GM19035 (cell line): Measurements from ENCODE around the gene OSCAR.

Experiments
- ATAC-seq: cut with Tn5 transposase; IDR thresholded peaks from one replicate; pipeline ENCODE4 v1.9.1; 2021; ENCODE audit not compliant: unreplicated experiment

The OSCAR gene

DNA sequence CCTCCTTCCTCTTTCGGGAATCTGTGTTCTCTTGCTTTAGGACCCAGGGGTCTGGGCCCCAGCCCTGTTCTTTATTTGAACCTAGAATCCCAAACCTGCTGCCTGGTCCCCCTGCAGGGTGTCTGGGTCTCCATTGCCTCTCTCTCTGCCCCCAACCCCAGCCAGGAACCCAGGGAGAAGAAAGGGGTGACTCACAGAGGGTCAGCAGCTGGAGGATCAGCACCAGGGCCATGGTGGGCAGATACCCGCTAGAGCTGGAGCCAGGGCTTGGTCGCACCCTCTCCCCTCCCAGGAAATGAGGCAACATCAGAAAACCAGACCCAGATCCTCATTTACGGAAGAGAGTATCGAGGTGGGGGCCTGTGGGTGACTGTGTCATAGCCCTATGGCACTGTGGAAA lies at the start of gene OSCAR:
Gene OSCAR, minus strand, starts transcription at position 243 of the 400 bp plus-strand sequence. Its CDS starts 11 bp downstream, at position 232.
- no peak for ATAC-seq

DNA sequence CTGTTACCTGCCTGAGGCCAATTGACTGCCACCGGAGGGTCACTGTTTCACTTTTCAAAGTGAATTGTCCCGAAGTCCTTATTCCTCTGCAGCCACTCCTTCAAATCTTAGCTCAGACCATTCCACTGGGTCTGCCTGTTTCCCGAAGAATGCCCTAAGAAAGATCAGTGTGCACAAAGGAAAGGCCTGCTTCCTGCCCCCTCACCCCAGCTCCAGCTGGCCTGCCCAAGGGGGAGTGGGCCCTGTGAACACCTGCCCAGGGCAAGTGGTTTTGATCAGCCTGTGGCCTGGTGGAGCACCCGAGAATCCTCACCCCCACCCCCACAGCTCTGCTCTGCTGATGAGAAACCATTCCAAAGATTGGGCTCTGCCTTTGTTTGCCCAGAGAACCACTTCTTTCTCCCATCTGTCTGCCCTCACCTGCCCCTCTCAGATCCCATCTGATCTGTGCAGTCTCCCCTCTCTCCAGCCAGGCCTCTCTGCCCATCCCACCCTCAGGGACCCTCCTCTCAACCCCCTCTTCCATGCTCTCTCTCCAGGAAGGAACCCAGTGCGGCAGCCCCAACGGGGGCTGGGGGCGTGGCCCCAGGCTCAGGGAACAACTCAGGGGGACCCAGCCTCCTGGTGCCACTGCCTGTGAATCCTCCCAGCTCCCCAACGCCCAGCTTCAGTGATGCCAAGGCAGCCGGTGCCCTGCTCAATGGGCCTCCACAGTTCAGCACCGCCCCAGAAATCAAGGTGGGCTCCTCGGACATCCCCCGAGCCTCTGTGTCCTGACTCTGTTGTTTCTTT lies 48.6 kb upstream of the OSCAR start:
- ATAC-seq: no peak

- ATAC-seq: no peak
These were observed 47.6 kb upstream of the OSCAR start for GRCh38 chr19:54148158-54148557.

- no peak for ATAC-seq
These were observed 47.1 kb upstream of the OSCAR start for GRCh38 chr19:54147676-54148075.

- no peak for ATAC-seq
These were observed 45.0 kb upstream of the OSCAR start for GRCh38 chr19:54145541-54146158.

DNA sequence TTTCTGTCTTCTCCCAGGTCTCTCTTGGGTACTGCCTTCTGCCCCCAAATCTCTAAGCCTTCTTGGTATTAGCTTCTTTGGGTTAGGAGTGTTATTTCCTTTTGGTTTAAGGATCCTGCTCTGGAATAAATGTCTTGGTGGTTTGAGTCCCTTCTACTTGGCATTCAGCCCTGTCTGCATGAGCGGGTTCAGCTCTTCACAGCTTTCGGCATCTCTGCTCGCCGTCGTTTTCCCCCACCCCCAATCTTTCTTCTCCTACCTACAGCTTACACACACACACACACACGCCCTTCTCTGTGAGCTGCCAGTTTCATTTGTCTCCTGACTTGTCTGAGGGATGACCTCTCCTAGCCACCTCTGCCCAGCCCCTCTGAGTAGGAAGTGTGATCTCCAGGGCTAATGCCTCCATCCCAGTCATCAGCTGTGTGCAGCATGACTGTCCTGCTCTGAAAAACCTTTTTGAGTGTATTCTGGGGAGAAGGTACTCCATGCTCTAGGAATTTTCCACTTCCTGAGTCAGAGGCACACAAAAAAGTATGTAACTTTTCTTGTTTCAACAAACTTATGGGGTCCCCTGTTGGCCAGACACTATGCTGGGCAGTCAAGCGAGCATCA lies 41.7 kb upstream of the OSCAR start:
- ATAC-seq: no peak

DNA sequence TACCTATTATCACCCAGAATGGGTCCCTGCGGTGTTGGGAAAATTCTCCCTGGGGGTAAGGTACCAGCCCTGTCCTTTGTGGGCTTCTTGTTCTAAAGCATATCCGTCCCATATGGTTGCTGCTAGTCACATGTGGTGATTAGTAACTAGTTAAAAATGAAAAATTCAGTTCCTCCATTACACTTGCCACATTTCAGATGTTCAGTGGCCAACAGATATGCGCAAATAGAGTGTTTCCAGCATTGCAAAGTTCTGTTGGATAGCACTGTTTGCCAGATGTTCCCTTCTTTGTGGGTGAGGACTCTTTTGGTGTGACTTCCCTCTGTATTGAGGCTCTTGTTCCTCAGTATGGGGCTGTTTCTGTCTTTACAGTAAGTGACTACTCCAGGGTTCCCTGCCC lies 40.8 kb upstream of the OSCAR start:
- ATAC-seq: no peak

GRCh38 chr19:54138489-54139256 lies 38.1 kb upstream of the OSCAR start:
- ATAC-seq: no peak

DNA sequence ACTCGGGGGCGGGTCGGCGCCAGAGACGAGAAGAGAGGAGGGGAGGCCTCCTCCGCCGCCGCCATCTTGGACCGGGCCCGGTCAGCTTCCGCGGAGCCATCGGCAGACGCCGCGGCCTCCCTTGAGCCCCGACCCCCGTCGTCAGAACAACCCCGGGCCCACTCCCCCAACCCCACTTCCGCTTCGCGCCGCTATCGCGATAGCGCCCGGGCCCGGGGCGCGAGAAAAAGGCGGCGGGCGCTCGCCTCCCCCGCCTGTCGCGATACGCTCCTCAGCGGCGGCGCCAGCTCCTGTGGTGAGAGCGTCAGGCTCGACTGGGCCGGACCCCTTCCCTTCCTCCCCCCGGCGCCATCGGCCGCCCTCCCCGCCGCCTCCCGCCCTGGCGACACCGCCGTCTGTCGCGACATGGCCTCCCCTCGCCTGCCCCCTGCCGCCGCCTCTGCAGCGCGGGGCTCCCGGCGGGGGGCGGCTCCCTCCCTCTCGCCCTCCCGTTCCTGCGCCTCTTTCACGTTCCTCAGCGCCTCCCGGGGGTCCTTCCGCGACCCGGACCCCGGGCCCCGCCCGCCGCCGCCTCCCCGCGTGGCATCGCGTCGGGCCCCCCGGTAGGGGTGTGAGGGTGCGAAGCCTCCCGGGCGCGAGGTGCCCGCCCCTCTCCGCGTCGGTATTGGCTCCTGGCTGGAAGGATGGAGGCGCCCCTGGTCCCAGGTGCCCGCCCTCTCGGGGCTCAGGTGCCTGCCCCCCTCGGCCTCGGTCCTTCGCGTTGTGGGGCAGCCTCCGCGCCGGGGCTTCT lies 37.3 kb upstream of the OSCAR start, which contains the start of gene CNOT3:
Gene CNOT3, plus strand, starts transcription at position 64 of the 790 bp plus-strand sequence. CDS start 5,217 bp downstream, outside the sequence.
- ATAC-seq: no peak

DNA sequence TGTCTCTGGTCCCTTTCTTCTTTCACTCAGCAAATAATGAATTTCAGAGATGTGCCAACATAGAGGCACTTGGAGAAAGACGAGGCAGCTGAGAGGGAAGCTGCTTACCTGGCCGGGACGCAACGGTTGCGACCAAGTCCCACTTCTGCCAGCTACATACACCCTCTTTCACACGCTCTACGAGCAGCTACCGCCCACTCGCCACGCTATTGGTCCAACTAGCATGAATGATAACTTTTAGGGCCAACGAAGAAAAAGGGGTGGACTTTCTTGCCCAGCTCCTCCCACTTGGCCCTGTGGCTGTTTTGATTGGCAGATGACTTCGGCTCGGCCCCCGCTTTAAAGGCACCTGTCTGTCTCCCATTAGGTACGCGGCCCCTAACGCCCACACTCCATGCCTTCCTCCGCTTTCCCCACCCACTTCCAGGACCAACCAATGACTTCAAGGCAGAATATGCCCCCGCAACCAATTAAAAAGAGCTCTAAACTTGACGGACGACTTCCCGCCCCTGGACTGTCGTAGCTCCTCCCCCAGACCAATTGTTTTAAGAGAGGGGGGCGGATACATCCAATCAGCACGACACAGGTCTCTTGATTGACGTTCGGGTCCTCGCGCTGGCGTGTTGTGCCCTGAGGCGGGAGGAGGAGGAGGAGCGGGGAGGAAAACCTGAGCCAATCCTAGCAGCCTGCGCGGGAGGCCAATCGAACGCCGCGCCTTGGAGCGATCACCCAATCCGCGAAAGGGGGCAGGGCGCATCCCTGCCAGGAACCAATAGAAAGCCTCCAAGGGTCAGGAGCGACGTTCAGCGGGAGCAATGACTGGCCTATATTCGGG lies 36.5 kb upstream of the OSCAR start:
- peak; percentile 80 for ATAC-seq

DNA sequence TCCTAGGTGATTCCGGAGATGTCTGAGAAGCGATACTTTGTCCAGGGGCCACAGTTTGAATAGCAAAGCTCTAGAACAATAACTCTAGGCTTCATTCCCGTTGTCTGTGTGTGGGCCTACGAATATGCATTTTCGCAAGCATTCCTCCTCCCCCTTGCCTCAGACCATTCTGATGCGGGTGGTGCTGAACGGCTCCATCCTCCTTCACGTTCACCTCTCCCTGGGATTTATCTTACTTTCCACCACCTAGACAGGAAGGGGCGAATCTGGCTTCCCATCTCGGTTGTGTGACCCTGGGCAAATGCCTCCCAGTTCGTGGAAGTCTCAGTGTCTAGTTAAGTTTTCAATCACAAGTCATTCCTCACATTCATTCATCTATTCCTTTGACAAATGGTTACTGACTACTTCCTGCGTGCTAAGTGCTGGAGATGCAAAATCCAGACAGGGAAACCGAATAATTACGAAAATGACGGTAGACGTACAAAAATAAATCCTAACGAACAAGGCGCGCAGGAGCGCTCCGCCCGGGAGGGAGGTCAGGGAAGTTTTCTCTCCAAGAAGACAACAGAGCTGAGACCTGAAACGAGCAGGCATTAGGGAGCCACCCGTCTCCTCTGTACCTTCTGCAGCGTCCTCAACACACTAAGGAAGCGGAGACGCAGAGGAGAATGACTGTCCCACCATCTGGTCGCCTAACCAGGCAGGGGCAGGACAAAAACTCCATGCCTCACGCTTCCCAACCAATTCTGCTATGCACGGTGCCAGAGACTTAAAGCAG lies 35.7 kb upstream of the OSCAR start:
- no peak for ATAC-seq

DNA sequence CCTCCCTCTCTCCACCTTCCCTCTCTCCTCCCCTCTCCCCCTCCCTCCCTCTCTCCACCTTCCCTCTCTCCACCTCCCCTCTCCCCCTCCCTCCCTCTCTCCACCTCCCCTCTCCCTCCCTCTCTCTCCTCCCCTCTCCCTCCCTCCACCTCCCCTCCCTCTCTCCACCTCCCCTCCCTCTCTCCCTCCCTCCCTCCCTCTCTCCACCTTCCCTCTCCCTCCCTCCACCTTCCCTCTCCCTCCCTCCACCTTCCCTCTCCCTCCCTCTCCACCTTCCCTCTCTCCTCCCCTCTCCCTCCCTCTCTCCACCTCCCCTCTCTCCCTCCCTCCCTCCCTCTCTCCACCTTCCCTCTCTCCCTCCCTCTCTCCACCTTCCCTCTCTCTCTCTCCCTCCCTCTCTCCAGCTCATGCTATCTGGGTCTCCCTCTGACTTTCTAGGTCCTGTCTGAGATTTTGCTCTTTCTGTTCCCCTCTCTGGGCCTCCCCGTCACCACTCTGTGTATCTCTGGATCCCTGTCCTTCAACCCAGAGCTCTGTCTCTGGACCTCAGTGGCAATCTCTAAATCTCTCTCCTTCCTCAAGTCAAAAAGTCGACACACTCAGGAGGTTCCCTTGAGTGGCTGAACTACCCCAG lies 33.5 kb upstream of the OSCAR start:
- ATAC-seq: no peak

DNA sequence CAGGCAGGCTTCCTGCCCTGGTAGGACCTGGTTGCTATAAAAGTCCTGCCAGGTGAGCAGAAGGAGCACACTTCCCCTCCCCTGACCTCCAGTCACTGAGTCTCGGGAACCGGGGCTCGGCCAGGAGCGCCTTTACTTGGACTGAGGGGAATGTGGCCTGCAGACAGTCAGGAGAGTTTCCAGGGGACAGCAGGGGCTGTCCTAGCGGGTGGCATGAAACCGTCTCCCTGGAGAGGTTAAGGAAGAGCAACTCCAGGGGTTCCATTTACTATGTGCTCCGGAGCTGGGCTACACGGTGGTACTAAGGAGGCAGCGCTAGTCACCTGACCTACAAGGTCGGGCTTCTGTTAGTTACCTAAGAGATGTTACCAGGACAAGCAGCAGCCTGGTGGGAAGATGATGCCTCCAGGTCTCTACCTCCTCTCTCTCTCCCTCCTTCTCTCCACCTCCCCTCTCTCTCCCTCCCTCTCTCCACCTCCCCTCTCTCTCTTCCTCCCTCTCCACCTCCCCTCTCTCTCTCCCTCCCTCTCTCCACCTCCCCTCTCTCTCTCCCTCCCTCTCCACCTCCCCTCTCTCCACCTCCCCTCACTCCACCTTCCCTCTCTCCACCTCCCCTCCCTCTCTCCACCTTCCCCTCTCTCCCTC lies 32.8 kb upstream of the OSCAR start:
- ATAC-seq: no peak

DNA sequence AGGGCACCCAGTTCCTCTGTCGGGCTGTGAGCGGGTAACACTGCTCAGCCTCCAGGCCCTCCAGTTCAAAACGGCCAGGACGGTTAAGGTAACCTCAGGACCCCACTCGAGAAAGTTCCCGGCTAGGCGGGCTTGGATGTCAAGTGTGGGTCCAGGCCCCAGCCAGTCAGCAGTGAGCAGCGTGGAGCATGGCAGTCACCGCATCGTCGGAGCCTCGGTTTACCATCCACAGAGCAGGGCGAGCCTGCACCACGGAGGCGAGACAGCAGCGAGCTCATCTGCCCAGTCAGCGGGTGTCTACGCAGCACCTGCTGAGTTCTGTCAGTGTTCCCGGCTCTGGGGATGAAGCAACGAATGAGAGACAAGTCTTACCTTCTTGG lies 29.0 kb upstream of the OSCAR start:
- no peak for ATAC-seq

DNA sequence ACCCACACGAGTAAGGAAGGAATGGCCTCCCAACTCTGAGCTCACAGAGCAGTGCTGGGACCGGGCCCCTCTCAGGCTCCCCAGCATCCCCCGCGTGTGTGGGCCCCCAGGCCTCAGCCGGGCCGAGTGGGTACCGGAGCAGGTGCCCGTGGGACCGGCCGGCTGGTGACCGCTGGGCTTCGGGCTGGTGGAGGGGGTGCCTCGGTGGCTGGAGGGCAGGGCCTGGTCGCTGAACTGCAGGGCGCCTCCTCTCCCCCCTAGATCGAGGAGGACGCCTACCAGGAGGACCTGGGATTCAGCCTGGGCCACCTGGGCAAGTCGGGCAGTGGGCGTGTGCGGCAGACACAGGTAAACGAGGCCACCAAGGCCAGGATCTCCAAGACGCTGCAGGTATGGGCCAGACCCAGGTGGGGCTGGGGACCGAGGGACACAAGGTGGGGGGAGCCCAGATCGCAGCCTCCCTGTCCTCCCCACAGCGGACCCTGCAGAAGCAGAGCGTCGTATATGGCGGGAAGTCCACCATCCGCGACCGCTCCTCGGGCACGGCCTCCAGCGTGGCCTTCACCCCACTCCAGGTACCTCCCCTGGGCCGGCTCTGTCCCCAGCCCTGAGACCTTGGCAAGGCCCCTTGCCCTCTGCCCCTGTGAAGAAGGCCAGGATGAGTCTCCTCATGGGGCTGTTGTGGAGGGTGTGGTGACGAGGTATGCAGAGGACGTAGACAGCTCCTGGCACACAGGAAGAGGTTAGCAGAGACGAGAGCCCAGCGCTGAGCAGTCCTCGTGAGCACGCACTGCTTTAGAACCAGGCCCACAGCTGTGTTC lies 28.4 kb upstream of the OSCAR start:
- no peak for ATAC-seq

DNA sequence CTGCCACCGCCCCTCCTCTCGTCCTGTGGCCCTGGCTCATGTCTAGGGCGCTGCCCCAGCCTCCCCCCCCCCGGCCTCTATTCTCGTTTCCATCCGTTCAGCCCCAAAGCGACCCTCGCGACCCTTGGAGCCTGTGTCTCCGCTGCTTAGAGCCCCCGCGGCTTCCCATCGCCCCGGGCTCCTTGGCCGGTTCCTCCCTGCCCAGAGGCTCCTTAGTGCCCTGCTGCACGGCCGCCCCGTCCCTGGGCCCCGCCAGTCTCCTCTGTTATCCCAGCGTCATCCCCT lies 27.8 kb upstream of the OSCAR start:
- no peak for ATAC-seq

DNA sequence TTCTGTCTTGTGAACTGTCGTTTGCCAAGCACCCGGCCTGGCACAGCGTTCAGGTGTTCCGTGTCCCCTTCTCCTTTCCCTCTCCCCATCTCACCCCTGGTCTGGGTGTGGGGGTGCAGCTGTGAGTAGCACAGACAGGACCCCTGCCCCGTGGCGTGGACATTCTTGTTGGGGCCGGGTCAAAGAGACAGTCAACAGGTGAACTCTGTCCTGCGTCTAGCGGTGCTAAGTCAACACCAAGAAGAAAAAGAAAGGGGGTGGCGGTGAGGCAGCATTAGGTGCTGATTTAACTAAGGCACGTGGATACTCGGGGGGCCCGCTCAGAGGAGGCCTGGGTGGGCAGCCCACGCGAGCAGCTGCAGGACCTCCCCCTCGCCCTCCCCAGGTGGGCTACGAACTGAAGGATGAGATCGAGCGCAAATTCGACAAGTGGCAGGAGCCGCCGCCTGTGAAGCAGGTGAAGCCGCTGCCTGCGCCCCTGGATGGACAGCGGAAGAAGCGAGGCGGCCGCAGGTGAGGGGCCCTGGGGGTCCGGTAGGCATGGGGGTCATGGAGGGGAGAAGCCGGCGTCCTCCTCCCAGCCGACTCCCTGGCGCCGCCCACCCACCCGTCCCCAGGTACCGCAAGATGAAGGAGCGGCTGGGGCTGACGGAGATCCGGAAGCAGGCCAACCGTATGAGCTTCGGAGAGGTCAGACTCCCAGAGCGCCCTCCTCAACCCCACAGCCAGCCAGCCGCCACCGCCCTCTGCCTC lies 27.3 kb upstream of the OSCAR start:
- ATAC-seq: no peak
